ENCODE results near the gene HLA-DMB.
A peak's percentile ranks its signal among the peaks of the same experiment; 100 is the strongest.

Gene HLA-DMB

DNA sequence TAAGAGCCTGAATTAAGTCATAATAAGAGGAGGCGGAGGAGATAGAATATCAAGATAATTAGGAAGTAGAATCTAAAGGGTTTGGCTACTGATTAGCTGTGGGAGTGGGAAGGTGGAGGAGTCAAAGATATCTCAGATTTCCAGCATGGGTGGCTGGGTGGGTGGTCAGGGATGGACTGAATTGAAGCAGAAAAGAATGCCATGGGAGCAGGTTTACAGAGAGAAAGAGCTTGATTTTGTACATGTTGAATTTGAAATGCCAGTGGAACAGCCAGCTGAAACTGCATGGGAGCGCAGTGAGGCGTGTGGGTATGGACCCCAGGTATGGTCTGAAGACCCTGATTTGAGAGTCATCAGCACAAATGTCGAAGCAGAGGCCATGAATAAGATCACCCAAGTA is 13.4 kb upstream of the HLA-DMB start:
- peaks cover 13% of the 10 kb centered on the region for H3K36me3 ChIP-seq (ENCODE audit: control insufficient read depth, low read length)
- H3F3A ChIP-seq (ENCODE audit: control insufficient read depth, insufficient read depth) = peaks cover 30% of the 10 kb centered on the region
- peak overlapping the region; percentile 84 for H3K27ac ChIP-seq (ENCODE audit: low read depth, low read length)
- TF ChIP-seq, protein P1, sequence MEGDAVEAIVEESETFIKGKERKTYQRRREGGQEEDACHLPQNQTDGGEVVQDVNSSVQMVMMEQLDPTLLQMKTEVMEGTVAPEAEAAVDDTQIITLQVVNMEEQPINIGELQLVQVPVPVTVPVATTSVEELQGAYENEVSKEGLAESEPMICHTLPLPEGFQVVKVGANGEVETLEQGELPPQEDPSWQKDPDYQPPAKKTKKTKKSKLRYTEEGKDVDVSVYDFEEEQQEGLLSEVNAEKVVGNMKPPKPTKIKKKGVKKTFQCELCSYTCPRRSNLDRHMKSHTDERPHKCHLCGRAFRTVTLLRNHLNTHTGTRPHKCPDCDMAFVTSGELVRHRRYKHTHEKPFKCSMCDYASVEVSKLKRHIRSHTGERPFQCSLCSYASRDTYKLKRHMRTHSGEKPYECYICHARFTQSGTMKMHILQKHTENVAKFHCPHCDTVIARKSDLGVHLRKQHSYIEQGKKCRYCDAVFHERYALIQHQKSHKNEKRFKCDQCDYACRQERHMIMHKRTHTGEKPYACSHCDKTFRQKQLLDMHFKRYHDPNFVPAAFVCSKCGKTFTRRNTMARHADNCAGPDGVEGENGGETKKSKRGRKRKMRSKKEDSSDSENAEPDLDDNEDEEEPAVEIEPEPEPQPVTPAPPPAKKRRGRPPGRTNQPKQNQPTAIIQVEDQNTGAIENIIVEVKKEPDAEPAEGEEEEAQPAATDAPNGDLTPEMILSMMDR (IDR thresholded peaks at IDR 0.05; ENCODE audit: low read depth, low read length, poor library complexity, severe bottlenecking) = no peak
- TF ChIP-seq EZH2phosphoT487 (IDR thresholded peaks at IDR 0.05; ENCODE audit: borderline replicate concordance, low read length) = no peak
- no peaks in the 10 kb centered on the region for H3K27me3 ChIP-seq (ENCODE audit: control insufficient read depth, low read length)
- no peaks in the 10 kb centered on the region for H3K9me3 ChIP-seq (ENCODE audit: control insufficient read depth, insufficient read depth, low read length)
- peaks cover 40% of the 10 kb centered on the region for H3K79me2 ChIP-seq (ENCODE audit: control insufficient read depth, low read length)
- H3K4me3 ChIP-seq (ENCODE audit: low read length) = peak overlapping the region; percentile 57; the same call in 1 of the 2 replicates
- no peaks in the 10 kb centered on the region for H3K9me2 ChIP-seq (replicated peaks; ENCODE audit: control insufficient read depth, low read length)
- no peaks in the 10 kb centered on the region for H4K20me1 ChIP-seq (ENCODE audit: control insufficient read depth, insufficient read depth, low read depth, low read length)
- peaks cover 76% of the 10 kb centered on the region for H3K4me1 ChIP-seq (ENCODE audit: control insufficient read depth, low read length)
- peak overlapping the region; percentile 90 for H3K4me2 ChIP-seq (ENCODE audit: low read length)

DNA sequence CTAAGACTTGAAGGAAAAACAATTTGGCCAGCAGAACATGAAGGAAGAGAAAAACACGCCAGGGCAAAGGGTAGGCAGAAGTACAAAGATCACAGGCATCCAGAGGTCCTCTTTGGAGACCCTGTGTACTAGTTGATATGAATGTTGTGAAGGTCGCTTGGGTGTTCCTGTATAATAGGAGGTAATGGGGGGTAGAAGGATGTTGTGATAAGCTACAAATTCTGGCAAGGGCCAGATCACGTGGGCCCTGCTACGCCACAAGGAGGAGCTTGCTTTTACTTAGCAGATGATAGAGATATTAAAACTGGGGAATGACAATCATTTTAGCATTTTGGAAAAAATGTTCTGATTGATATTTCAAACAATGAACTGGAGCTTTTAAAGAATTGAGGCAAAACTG is 12.9 kb upstream of the HLA-DMB start:
- Histone ChIP-seq H3K27me3 (ENCODE audit: control insufficient read depth, low read length) (no peaks in the 10 kb centered on the region), H3K79me2 (ENCODE audit: control insufficient read depth, low read length) (peaks cover 45% of the 10 kb centered on the region), H3K27ac (ENCODE audit: low read depth, low read length) (peak overlapping the region; percentile 84), H3K4me2 (ENCODE audit: low read length) (peak overlapping the region; percentile 90), H3K9me2 (replicated peaks; ENCODE audit: control insufficient read depth, low read length) (no peaks in the 10 kb centered on the region), H3K36me3 (ENCODE audit: control insufficient read depth, low read length) (peaks cover 18% of the 10 kb centered on the region), H3K4me3 (ENCODE audit: low read length) (peak overlapping the region; percentile 86), H3F3A (ENCODE audit: control insufficient read depth, insufficient read depth) (peaks cover 26% of the 10 kb centered on the region), H3K4me1 (ENCODE audit: control insufficient read depth, low read length) (peaks cover 81% of the 10 kb centered on the region), H4K20me1 (ENCODE audit: control insufficient read depth, insufficient read depth, low read depth, low read length) (no peaks in the 10 kb centered on the region), H3K9me3 (ENCODE audit: control insufficient read depth, insufficient read depth, low read length) (no peaks in the 10 kb centered on the region)
- TF ChIP-seq, protein P1 (IDR thresholded peaks at IDR 0.05; ENCODE audit: low read depth, low read length, poor library complexity, severe bottlenecking) = no peak
- TF ChIP-seq EZH2phosphoT487 (IDR thresholded peaks at IDR 0.05; ENCODE audit: borderline replicate concordance, low read length) = no peak

DNA sequence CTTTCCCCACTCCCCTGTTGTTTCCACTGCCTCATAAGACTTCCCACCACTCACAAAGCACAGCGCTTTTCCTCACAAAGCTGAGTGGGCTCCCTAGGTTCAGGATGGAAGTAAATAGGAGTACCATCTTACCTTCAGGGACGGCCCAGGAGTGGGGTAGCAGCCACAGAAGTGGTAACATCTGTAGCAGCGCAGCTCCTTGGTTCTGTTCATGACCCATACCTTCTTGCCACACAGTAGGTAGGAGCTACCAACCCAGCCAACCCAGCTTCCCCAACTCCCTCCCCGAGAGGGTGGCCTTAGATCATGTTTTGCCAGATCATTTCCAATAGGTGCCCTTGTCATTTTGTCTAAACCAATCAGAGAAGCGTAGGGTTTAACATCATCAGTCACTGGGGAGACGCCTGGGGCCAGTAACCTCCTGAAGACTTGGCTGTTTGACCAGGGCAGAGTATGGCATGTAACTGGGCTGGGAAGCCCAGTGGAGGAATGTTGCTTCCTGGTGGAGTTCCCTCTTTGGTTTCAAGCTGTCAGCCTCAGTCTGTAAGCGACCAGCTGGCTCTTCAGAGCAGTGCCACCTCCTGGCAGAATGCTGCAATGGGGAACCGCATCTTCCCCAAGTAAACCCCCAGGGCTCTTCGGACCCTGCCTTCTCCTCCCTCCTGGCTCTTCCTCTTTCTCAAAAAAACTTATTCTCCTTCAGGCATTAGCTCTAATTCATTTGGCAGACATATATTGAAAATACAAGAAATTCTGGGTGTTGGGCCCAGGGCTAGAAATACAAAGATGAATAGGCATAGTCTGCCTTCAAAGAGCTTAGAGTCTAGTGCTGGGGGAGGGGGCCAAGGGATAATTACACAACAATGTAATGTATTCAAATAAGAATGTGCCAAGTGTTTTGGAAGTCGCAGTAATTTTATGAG is 12.2 kb upstream of the HLA-DMB start, which contains the start of gene HLA-DMA:
HLA-DMA (minus strand) TSS at position 281 of the 923 bp plus-strand sequence; CDS start at position 220, 61 bp downstream.
- Histone ChIP-seq H3K9me2 (replicated peaks; ENCODE audit: control insufficient read depth, low read length) (no peaks in the 10 kb centered on the region), H3K27me3 (ENCODE audit: control insufficient read depth, low read length) (no peaks in the 10 kb centered on the region), H3F3A (ENCODE audit: control insufficient read depth, insufficient read depth) (peaks cover 25% of the 10 kb centered on the region), H3K27ac (ENCODE audit: low read depth, low read length) (peak within 1 kb of the TSS; percentile 84), H3K4me2 (ENCODE audit: low read length) (peak within 1 kb of the TSS; percentile 90), H4K20me1 (ENCODE audit: control insufficient read depth, insufficient read depth, low read depth, low read length) (no peaks in the 10 kb centered on the region), H3K79me2 (ENCODE audit: control insufficient read depth, low read length) (peaks cover 50% of the 10 kb centered on the region), H3K36me3 (ENCODE audit: control insufficient read depth, low read length) (peaks cover 24% of the 10 kb centered on the region), H3K9me3 (ENCODE audit: control insufficient read depth, insufficient read depth, low read length) (no peaks in the 10 kb centered on the region), H3K4me1 (ENCODE audit: control insufficient read depth, low read length) (peaks cover 84% of the 10 kb centered on the region), H3K4me3 (ENCODE audit: low read length) (peak within 1 kb of the TSS; percentile 86)
- TF ChIP-seq EZH2phosphoT487 (IDR thresholded peaks at IDR 0.05; ENCODE audit: borderline replicate concordance, low read length) = no peak
- TF ChIP-seq, protein P1 (IDR thresholded peaks at IDR 0.05; ENCODE audit: low read depth, low read length, poor library complexity, severe bottlenecking) = peak; percentile 94

Measured in DOHH2 (cell line).